Progenitor cell of endocrine pancreas (in vitro differentiated cells): Measurements from ENCODE around the gene EPS8. TPM values are rescaled to one million over a fixed set of nuclear protein-coding genes. Genes with fewer than 3 reads are reported as not detected.

Experiments
- DNase-seq: peaks from one replicate; pipeline ENCODE4 v3.0.0; 2021; ENCODE audit warnings: low spot score; ENCODE audit not compliant: unreplicated experiment
- H3K27ac Mint-ChIP-seq: 2 replicates; pipeline ENCODE4 v1.8.0; 2021; ENCODE audit warnings: mild to moderate bottlenecking, moderate library complexity, mixed read lengths
- H3K27me3 Mint-ChIP-seq: 2 replicates; pipeline ENCODE4 v1.8.0; 2021; ENCODE audit warnings: mixed read lengths
- H3K36me3 Mint-ChIP-seq: 2 replicates; pipeline ENCODE4 v1.8.0; 2022; ENCODE audit warnings: mixed read lengths; ENCODE audit not compliant: insufficient read depth
- H3K4me1 Mint-ChIP-seq: 2 replicates; pipeline ENCODE4 v1.8.0; 2021; ENCODE audit warnings: low read depth, mixed read lengths
- H3K4me3 Mint-ChIP-seq: 2 replicates; pipeline ENCODE4 v1.8.0; 2021; ENCODE audit warnings: low read depth, mild to moderate bottlenecking, moderate library complexity, mixed read lengths
- H3K9me3 Mint-ChIP-seq: 2 replicates; pipeline ENCODE4 v1.8.0; 2021; ENCODE audit warnings: low read depth, mixed read lengths
- total RNA-seq: library from RNA; stranded (reverse); gene quantifications from 2 replicates; pipeline ENCODE4 v1.2.1, GENCODE V29; 2021
- TF ChIP-seq, protein P1 (sequence below): fragments of 200-600 bp; sonication (generic); IDR thresholded peaks from one replicate; pipeline ENCODE4 v1.5.0; 2021; ENCODE audit warnings: antibody characterized with exemption, mild to moderate bottlenecking; ENCODE audit not compliant: unreplicated experiment

EPS8 gene
- total RNA-seq, 1 donor from 2014 or later, result 23.2 TPM

DNA sequence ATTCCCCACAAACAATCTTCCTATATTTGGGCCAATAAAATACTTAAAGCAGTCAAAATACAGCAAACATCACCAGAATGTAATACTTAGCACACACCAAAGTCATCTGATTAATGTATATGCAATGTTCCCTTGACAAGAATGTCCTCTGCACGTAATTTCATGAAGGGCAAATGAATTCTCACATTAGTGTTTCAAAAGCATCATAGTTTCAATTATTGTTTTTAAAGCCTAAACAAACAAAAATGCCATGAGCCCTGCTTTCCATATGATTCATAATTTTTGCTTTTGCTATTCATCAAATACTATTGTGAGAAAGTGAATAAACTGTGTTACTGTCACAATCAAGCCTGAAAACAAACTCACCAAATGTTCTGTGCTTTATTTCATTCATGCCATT, 156.0 kb downstream of the EPS8 start:
- H3K36me3 Mint-ChIP-seq, result peaks cover 4% of the 10 kb centered on the region
- no peaks in the 10 kb centered on the region for H3K27me3 Mint-ChIP-seq
- TF ChIP-seq, protein P1, sequence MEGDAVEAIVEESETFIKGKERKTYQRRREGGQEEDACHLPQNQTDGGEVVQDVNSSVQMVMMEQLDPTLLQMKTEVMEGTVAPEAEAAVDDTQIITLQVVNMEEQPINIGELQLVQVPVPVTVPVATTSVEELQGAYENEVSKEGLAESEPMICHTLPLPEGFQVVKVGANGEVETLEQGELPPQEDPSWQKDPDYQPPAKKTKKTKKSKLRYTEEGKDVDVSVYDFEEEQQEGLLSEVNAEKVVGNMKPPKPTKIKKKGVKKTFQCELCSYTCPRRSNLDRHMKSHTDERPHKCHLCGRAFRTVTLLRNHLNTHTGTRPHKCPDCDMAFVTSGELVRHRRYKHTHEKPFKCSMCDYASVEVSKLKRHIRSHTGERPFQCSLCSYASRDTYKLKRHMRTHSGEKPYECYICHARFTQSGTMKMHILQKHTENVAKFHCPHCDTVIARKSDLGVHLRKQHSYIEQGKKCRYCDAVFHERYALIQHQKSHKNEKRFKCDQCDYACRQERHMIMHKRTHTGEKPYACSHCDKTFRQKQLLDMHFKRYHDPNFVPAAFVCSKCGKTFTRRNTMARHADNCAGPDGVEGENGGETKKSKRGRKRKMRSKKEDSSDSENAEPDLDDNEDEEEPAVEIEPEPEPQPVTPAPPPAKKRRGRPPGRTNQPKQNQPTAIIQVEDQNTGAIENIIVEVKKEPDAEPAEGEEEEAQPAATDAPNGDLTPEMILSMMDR, result no peak
- no peak for DNase-seq
- H3K4me3 Mint-ChIP-seq, result no peak overlapping the region
- no peak overlapping the region for H3K27ac Mint-ChIP-seq
- no peaks in the 10 kb centered on the region for H3K9me3 Mint-ChIP-seq
- peaks cover 29% of the 10 kb centered on the region for H3K4me1 Mint-ChIP-seq

DNA sequence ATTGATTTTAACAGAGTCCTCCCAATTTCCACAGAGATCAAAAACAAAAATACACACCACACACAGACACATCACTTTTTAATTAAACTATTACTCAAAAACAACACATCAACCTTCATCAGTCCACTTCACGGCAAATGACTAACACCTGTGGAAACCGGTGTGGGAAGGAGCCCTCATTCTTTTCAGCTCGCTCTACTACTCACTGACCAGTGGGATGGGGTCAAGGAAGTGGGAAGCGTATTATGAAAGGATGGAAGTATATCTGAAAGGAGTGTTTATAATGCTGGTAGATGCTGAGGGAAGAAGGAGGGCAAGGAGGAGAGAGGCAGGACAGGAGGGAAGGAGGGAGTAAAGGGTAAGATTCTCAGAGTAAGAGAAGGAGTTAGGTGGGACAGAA, 156.5 kb downstream of the EPS8 start:
- Mint-ChIP-seq H3K4me3 (no peak overlapping the region), H3K27me3 (no peaks in the 10 kb centered on the region), H3K27ac (peak overlapping the region; percentile 57), H3K36me3 (peaks cover 4% of the 10 kb centered on the region), H3K9me3 (no peaks in the 10 kb centered on the region), H3K4me1 (peaks cover 33% of the 10 kb centered on the region)
- TF ChIP-seq, protein P1, result no peak
- DNase-seq, result no peak

DNA sequence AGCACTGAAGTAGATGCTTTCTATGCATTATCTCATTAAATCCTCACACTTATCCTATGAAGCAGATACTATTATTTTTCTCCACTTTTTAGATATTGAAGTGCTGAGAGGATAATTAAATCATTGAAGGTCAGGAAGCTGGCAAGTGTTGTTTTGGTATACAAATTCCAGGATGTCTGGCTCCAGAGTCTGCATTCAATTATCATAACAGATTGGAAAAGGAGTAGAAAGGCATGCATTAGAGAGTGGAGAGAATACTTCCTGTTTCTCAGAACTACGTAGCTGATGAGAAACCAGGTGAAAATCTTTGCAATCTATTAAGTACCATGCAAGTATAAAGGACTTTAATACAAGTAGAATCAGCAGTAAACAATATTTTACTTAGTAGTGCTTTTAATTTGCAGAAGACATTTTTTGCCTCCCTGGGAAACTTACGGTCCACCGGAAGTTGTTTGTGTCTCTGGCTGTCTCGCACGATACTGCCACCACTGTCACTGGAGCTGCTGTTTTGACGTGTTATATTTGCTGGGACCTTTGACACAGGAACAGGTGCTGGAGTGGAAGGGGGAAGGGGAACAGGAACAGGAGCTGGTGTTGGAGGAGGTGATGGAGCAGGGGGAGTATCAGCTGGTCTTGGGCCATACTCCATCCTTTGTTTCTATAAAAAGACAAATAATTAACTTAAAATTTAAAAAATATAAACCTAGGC, 158.0 kb downstream of the EPS8 start:
- H3K4me3 Mint-ChIP-seq, result no peak overlapping the region
- no peak for DNase-seq
- TF ChIP-seq, protein P1, result no peak
- H3K27ac Mint-ChIP-seq, result no peak overlapping the region
- peaks cover 4% of the 10 kb centered on the region for H3K36me3 Mint-ChIP-seq
- H3K27me3 Mint-ChIP-seq, result no peaks in the 10 kb centered on the region
- peaks cover 33% of the 10 kb centered on the region for H3K4me1 Mint-ChIP-seq
- no peaks in the 10 kb centered on the region for H3K9me3 Mint-ChIP-seq

DNA sequence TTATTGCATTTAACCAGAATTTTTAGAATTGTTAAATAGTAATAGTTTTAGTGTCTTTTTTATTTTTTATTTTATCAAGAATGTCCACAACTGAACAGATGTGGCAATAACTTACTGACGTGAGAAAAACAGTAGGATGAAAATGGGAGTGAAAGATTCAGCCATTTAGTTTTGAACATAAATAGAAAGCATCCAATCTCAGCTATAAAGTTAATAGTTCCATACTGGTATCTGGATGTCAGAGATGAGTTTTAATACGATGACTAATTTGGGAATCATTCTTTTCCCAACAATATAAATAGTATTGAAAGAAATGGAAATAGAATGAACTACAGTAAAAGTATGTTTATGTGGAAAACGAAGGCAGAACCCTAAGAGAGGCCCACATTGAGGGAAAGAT, 159.4 kb downstream of the EPS8 start:
- TF ChIP-seq, protein P1, result no peak
- Mint-ChIP-seq H3K4me3 (no peak overlapping the region), H3K27ac (peak overlapping the region; percentile 72), H3K9me3 (no peaks in the 10 kb centered on the region), H3K27me3 (no peaks in the 10 kb centered on the region), H3K36me3 (peaks cover 4% of the 10 kb centered on the region), H3K4me1 (peaks cover 33% of the 10 kb centered on the region)
- DNase-seq, result no peak

DNA sequence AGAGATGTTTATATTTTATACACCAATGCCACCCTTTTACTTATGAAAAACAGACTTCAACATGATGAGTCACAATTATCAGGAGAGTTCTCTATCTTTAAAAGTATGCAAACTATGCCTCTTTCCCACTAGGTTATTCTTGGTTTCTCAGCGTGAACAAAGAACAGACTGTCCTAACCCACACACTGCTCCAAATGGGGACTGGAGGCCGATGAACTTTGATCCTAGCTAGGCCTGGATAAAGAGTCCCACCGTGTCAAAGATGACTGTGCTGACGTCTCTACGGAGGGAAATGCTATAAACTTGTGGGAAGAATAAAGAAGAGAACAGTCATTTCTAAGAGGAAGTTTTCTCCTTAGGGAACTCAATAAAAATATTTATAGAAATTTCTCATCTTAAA, 160.1 kb downstream of the EPS8 start:
- Mint-ChIP-seq H3K4me3 (peak overlapping the region; percentile 10), H3K4me1 (peaks cover 33% of the 10 kb centered on the region), H3K27me3 (no peaks in the 10 kb centered on the region), H3K9me3 (no peaks in the 10 kb centered on the region), H3K27ac (peak overlapping the region; percentile 87), H3K36me3 (peaks cover 8% of the 10 kb centered on the region)
- DNase-seq, result no peak
- TF ChIP-seq, protein P1, result no peak
